Activated CD4-positive, CD25-positive, alpha-beta regulatory T cell (primary cell): ENCODE results near the gene LRPPRC.
"Not testable (repeated sequence)": the region's sequence is repeated elsewhere in the genome, so short reads cannot be mapped to it uniquely, and the experiment has no call there.

Experiments used
- DNase-seq, 4 experiments: peaks; one replicate each; lab custom pipeline; 2025; lab: John Stamatoyannopoulos, UW

LRPPRC gene

GRCh38 chr2:43995733-43996533 lies at the start of gene LRPPRC:
TSS of gene LRPPRC (minus strand) at chr2:43995989. CDS start at chr2:43995947, 42 bp downstream.
- peak; percentile 71 to 79 (median 76) for DNase-seq

- no peak for DNase-seq
Observed at GRCh38 chr2:44045061-44045460, 49.3 kb upstream of the LRPPRC start.

- DNase-seq: peak; percentile 45 to 60 (median 52)
Observed at GRCh38 chr2:44044281-44044720, 48.5 kb upstream of the LRPPRC start.

GRCh38 chr2:44040365-44040764 lies 44.6 kb upstream of the LRPPRC start:
- DNase-seq: no peak

- no peak for DNase-seq
Observed at GRCh38 chr2:44038277-44038676, 42.5 kb upstream of the LRPPRC start.

GRCh38 chr2:44037221-44037620 lies 41.4 kb upstream of the LRPPRC start:
- DNase-seq: no peak

- DNase-seq: no peak
Observed at GRCh38 chr2:44033947-44034346, 38.2 kb upstream of the LRPPRC start.

- DNase-seq: not testable (repeated sequence)
Observed at GRCh38 chr2:44027076-44027475, 31.3 kb upstream of the LRPPRC start.

- no peak for DNase-seq
Observed at GRCh38 chr2:44016282-44016681, 20.5 kb upstream of the LRPPRC start.

- no peak for DNase-seq
Observed at GRCh38 chr2:44015239-44015638, 19.4 kb upstream of the LRPPRC start.

GRCh38 chr2:44013205-44013604 lies 17.4 kb upstream of the LRPPRC start:
- DNase-seq: not testable (repeated sequence)

GRCh38 chr2:44010266-44010665 lies 14.5 kb upstream of the LRPPRC start:
- DNase-seq: no peak

GRCh38 chr2:44009136-44009735 lies 13.4 kb upstream of the LRPPRC start:
- DNase-seq: no peak

GRCh38 chr2:44005846-44006245 lies 10.1 kb upstream of the LRPPRC start:
- no peak for DNase-seq

GRCh38 chr2:44004735-44005602 lies 9.2 kb upstream of the LRPPRC start:
- no peak for DNase-seq

GRCh38 chr2:44001716-44002115 lies 5.9 kb upstream of the LRPPRC start:
- DNase-seq: no peak

- no peak for DNase-seq
Observed at GRCh38 chr2:43998263-43998662, 2.5 kb upstream of the LRPPRC start.

- no peak for DNase-seq
Observed at GRCh38 chr2:43993437-43993836, 2.4 kb downstream of the LRPPRC start.

GRCh38 chr2:43989545-43989944 lies 6.2 kb downstream of the LRPPRC start:
- no peak for DNase-seq

GRCh38 chr2:43986600-43986999 lies 9.2 kb downstream of the LRPPRC start:
- no peak for DNase-seq

GRCh38 chr2:43985359-43985758 lies 10.4 kb downstream of the LRPPRC start:
- no peak for DNase-seq

GRCh38 chr2:43984533-43984932 lies 11.3 kb downstream of the LRPPRC start:
- DNase-seq: no peak

GRCh38 chr2:43980902-43981301 lies 14.9 kb downstream of the LRPPRC start:
- DNase-seq: no peak
